Stimulated activated memory B cell treated with anti-CD40 and anti-IgM and Interleukin-4, amounts not matched to agents 10 μg/mL and 1 μg/mL and 100 μg/mL, for 72 hours (primary cell): ENCODE measurements around the gene CCDC7.
"Not testable (repeated sequence)": the region's sequence is repeated elsewhere in the genome, so short reads cannot be mapped to it uniquely, and the experiment has no call there.

Experiments used
- ATAC-seq: fragments of 150-1000 bp; cut with Tn5 transposase; 2 replicates; pipeline ENCODE4 v1.10.0; 2021
- H3K27ac Mint-ChIP-seq: one replicate; pipeline ENCODE4 v1.8.0; 2022; ENCODE audit warnings: mild to moderate bottlenecking, mixed read lengths
- H3K27me3 Mint-ChIP-seq: one replicate; pipeline ENCODE4 v1.8.0; 2022; ENCODE audit warnings: mixed read lengths
- H3K36me3 Mint-ChIP-seq: one replicate; pipeline ENCODE4 v1.8.0; 2022; ENCODE audit warnings: mixed read lengths
- H3K4me1 Mint-ChIP-seq: one replicate; pipeline ENCODE4 v1.8.0; 2022; ENCODE audit warnings: mixed read lengths
- H3K4me3 Mint-ChIP-seq: one replicate; pipeline ENCODE4 v1.8.0; 2022; ENCODE audit warnings: mild to moderate bottlenecking, moderate library complexity, mixed read lengths
- H3K9me3 Mint-ChIP-seq: one replicate; pipeline ENCODE4 v1.8.0; 2022; ENCODE audit warnings: mixed read lengths

The CCDC7 gene

GRCh38 chr10:32890444-32890843, 444.5 kb downstream of the CCDC7 start:
- H3K4me3 Mint-ChIP-seq = no peak overlapping the region
- no peak overlapping the region for H3K27ac Mint-ChIP-seq

GRCh38 chr10:32891261-32891660, 445.3 kb downstream of the CCDC7 start:
- ATAC-seq = no peak
- Mint-ChIP-seq H3K4me3 (no peak overlapping the region), H3K27ac (no peak overlapping the region), H3K4me1 (peaks cover 4% of the 10 kb centered on the region), H3K36me3 (peaks cover 7% of the 10 kb centered on the region), H3K9me3 (no peaks in the 10 kb centered on the region), H3K27me3 (no peaks in the 10 kb centered on the region)

More at GRCh38 chr10:32890444-32890843, 444.5 kb downstream of the CCDC7 start:
- H3K4me1 Mint-ChIP-seq = peaks cover 4% of the 10 kb centered on the region
- H3K36me3 Mint-ChIP-seq = peaks cover 2% of the 10 kb centered on the region
- ATAC-seq = no peak
- no peaks in the 10 kb centered on the region for H3K9me3 Mint-ChIP-seq
- H3K27me3 Mint-ChIP-seq = no peaks in the 10 kb centered on the region

GRCh38 chr10:32893434-32893833, 447.5 kb downstream of the CCDC7 start:
- ATAC-seq = no peak
- Mint-ChIP-seq H3K27ac (no peak overlapping the region), H3K4me1 (peaks cover 4% of the 10 kb centered on the region), H3K4me3 (no peak overlapping the region), H3K9me3 (no peaks in the 10 kb centered on the region), H3K27me3 (no peaks in the 10 kb centered on the region), H3K36me3 (peaks cover 25% of the 10 kb centered on the region)

GRCh38 chr10:32893916-32894664, 448.1 kb downstream of the CCDC7 start:
- peaks cover 4% of the 10 kb centered on the region for H3K4me1 Mint-ChIP-seq
- no peak overlapping the region for H3K4me3 Mint-ChIP-seq
- H3K27me3 Mint-ChIP-seq = no peaks in the 10 kb centered on the region
- ATAC-seq = no peak
- peaks cover 27% of the 10 kb centered on the region for H3K36me3 Mint-ChIP-seq
- no peaks in the 10 kb centered on the region for H3K9me3 Mint-ChIP-seq
- no peak overlapping the region for H3K27ac Mint-ChIP-seq

- not testable (repeated sequence) for H3K4me3 Mint-ChIP-seq, ATAC-seq, H3K27me3 Mint-ChIP-seq, H3K9me3 Mint-ChIP-seq, H3K27ac Mint-ChIP-seq, H3K4me1 Mint-ChIP-seq
- H3K36me3 Mint-ChIP-seq = peaks cover 37% of the 10 kb centered on the region
Measured at GRCh38 chr10:32895200-32895968, 449.4 kb downstream of the CCDC7 start.

- peaks cover 42% of the 10 kb centered on the region for H3K36me3 Mint-ChIP-seq
- H3K4me1 Mint-ChIP-seq = no peaks in the 10 kb centered on the region
- ATAC-seq = no peak
- no peak overlapping the region for H3K27ac Mint-ChIP-seq
- no peaks in the 10 kb centered on the region for H3K9me3 Mint-ChIP-seq
- H3K27me3 Mint-ChIP-seq = no peaks in the 10 kb centered on the region
- H3K4me3 Mint-ChIP-seq = no peak overlapping the region
Measured at GRCh38 chr10:32901815-32902214, 455.9 kb downstream of the CCDC7 start.

- Mint-ChIP-seq H3K4me1 (no peaks in the 10 kb centered on the region), H3K27me3 (no peaks in the 10 kb centered on the region), H3K36me3 (peaks cover 24% of the 10 kb centered on the region), H3K4me3 (no peak overlapping the region), H3K27ac (no peak overlapping the region), H3K9me3 (no peaks in the 10 kb centered on the region)
- no peak for ATAC-seq
Measured at GRCh38 chr10:32905466-32905865, 459.5 kb downstream of the CCDC7 start.

- peaks cover 28% of the 10 kb centered on the region for H3K36me3 Mint-ChIP-seq
- H3K27ac Mint-ChIP-seq = no peak overlapping the region
- no peaks in the 10 kb centered on the region for H3K27me3 Mint-ChIP-seq
- H3K4me1 Mint-ChIP-seq = no peaks in the 10 kb centered on the region
- no peaks in the 10 kb centered on the region for H3K9me3 Mint-ChIP-seq
- H3K4me3 Mint-ChIP-seq = no peak overlapping the region
- ATAC-seq = no peak
Measured at GRCh38 chr10:32906595-32906994, 460.7 kb downstream of the CCDC7 start.

- Mint-ChIP-seq H3K36me3 (peaks cover 41% of the 10 kb centered on the region), H3K4me1 (peaks cover 5% of the 10 kb centered on the region), H3K27me3 (no peaks in the 10 kb centered on the region)
Measured at GRCh38 chr10:32909456-32909855, 463.5 kb downstream of the CCDC7 start.

GRCh38 chr10:32909970-32910369, 464.0 kb downstream of the CCDC7 start:
- peaks cover 46% of the 10 kb centered on the region for H3K36me3 Mint-ChIP-seq
- not testable (repeated sequence) for H3K4me3 Mint-ChIP-seq, H3K4me1 Mint-ChIP-seq, H3K27ac Mint-ChIP-seq, H3K9me3 Mint-ChIP-seq, H3K27me3 Mint-ChIP-seq, ATAC-seq

More at GRCh38 chr10:32909456-32909855, 463.5 kb downstream of the CCDC7 start:
- Mint-ChIP-seq H3K9me3 (no peaks in the 10 kb centered on the region), H3K27ac (no peak overlapping the region), H3K4me3 (no peak overlapping the region)
- ATAC-seq = no peak

GRCh38 chr10:32911285-32912016, 465.5 kb downstream of the CCDC7 start:
- ATAC-seq = no peak
- Mint-ChIP-seq H3K9me3 (no peaks in the 10 kb centered on the region), H3K36me3 (peaks cover 55% of the 10 kb centered on the region), H3K27ac (no peak overlapping the region), H3K4me3 (no peak overlapping the region), H3K27me3 (no peaks in the 10 kb centered on the region), H3K4me1 (peaks cover 10% of the 10 kb centered on the region)

GRCh38 chr10:32917817-32918216, 471.9 kb downstream of the CCDC7 start:
- not testable (repeated sequence) for H3K4me3 Mint-ChIP-seq, ATAC-seq, H3K27ac Mint-ChIP-seq, H3K27me3 Mint-ChIP-seq, H3K4me1 Mint-ChIP-seq, H3K9me3 Mint-ChIP-seq
- H3K36me3 Mint-ChIP-seq = peaks cover 77% of the 10 kb centered on the region

GRCh38 chr10:32922170-32922569, 476.2 kb downstream of the CCDC7 start:
- no peaks in the 10 kb centered on the region for H3K9me3 Mint-ChIP-seq
- no peaks in the 10 kb centered on the region for H3K4me1 Mint-ChIP-seq
- H3K27me3 Mint-ChIP-seq = no peaks in the 10 kb centered on the region
- no peak overlapping the region for H3K27ac Mint-ChIP-seq
- H3K4me3 Mint-ChIP-seq = no peak overlapping the region
- H3K36me3 Mint-ChIP-seq = peaks cover 77% of the 10 kb centered on the region
- ATAC-seq = no peak

GRCh38 chr10:32923134-32923533, 477.2 kb downstream of the CCDC7 start:
- H3K9me3 Mint-ChIP-seq = no peaks in the 10 kb centered on the region
- no peak overlapping the region for H3K4me3 Mint-ChIP-seq
- peaks cover 77% of the 10 kb centered on the region for H3K36me3 Mint-ChIP-seq
- H3K27ac Mint-ChIP-seq = peak overlapping the region; percentile 3
- H3K27me3 Mint-ChIP-seq = no peaks in the 10 kb centered on the region
- H3K4me1 Mint-ChIP-seq = no peaks in the 10 kb centered on the region
- no peak for ATAC-seq

- Mint-ChIP-seq H3K27ac (peak overlapping the region; percentile 3), H3K36me3 (peaks cover 77% of the 10 kb centered on the region)
Measured at GRCh38 chr10:32923849-32924248, 477.9 kb downstream of the CCDC7 start.

More at GRCh38 chr10:32923849-32924248, 477.9 kb downstream of the CCDC7 start:
- Mint-ChIP-seq H3K4me1 (peaks cover 3% of the 10 kb centered on the region), H3K9me3 (no peaks in the 10 kb centered on the region), H3K4me3 (no peak overlapping the region), H3K27me3 (no peaks in the 10 kb centered on the region)
- ATAC-seq = no peak
